Uterus (tissue), 4 donors: ENCODE results near the gene DUSP22. TPM values are rescaled to one million over a fixed set of nuclear protein-coding genes. Genes with fewer than 3 reads are reported as not detected.

ENCODE experiments used
- DNase-seq, 2 donors: peaks; one replicate each; pipeline ENCODE4 v3.0.0-alpha.2; 2019 to 2020
- H3K27ac ChIP-seq, 2 donors: fragments of 200-600 bp; sonication (generic); 1 replicate in 1 of 2; 2 replicates in 1 of 2; pipeline ENCODE4 v1.5.1; 2016 to 2018
- H3K27me3 ChIP-seq, 2 donors: fragments of 200-600 bp; sonication (generic); one replicate each; pipeline ENCODE4 v1.5.1; 2018 to 2019; ENCODE audit warnings: control low read depth in 1 of 2
- H3K36me3 ChIP-seq, 2 donors: fragments of 200-600 bp; sonication (generic); one replicate each; pipeline ENCODE4 v1.5.1; 2019; ENCODE audit warnings: control low read depth in 1 of 2
- H3K4me1 ChIP-seq, 2 donors: fragments of 200-600 bp; sonication (generic); one replicate each; pipeline ENCODE4 v1.5.1; 2018 to 2019; ENCODE audit warnings: control low read depth in 1 of 2
- H3K4me3 ChIP-seq, 2 donors: fragments of 200-600 bp; sonication (generic); 1 replicate in 1 of 2; 2 replicates in 1 of 2; pipeline ENCODE4 v1.5.1; 2018 to 2019; ENCODE audit warnings: mild to moderate bottlenecking in 1 of 2
- H3K9me3 ChIP-seq, 2 donors: fragments of 200-600 bp; sonication (generic); one replicate each; pipeline ENCODE4 v1.5.1; 2019; ENCODE audit warnings: control low read depth in 1 of 2
- CTCF ChIP-seq, 4 experiments: fragments of 200-600 bp in 2 of 4; fragments of 450-650 bp in 2 of 4; sonication (generic) in 2 of 4; IDR thresholded peaks; one replicate each; pipeline ENCODE4 v1.5.1; 2016 to 2019; ENCODE audit warnings: antibody characterized with exemption in 4 of 4, mild to moderate bottlenecking in 2 of 4, moderate library complexity in 1 of 4
- POLR2A ChIP-seq, 2 donors: fragments of 450-650 bp; IDR thresholded peaks; one replicate each; pipeline ENCODE4 v1.6.1; 2016; ENCODE audit warnings: antibody characterized with exemption in 2 of 2, mild to moderate bottlenecking in 1 of 2, moderate library complexity in 1 of 2
- intact Hi-C: fragments of 100-400 bp; cut with DNase I; formaldehyde crosslinking; loops from one replicate; pipeline ENCODE4 v1.15.1; 2023; ENCODE audit warnings: low total_unique reads
- total RNA-seq, 4 donors: library from RNA; depleted of rRNA in 3 of 4; stranded (reverse); fragments of >200 nt in 3 of 4; gene quantifications; one replicate each; pipeline versions ENCODE4 v1.1.0 to v1.2.4, GENCODE V29; 2014 to 2023
- donor health status: DM: yes; HTN: yes; CAD: no.

The DUSP22 gene
- total RNA-seq, 4 donors from 2014 or later = 22.8 to 78.5 (median 46.0) TPM

GRCh38 chr6:357261-357790, 65.0 kb downstream of the DUSP22 start:
- Histone ChIP-seq H3K4me1 (no peaks in the 10 kb centered on the region), H3K27ac (no peak overlapping the region), H3K9me3 (no peaks in the 10 kb centered on the region), H3K4me3 (no peak overlapping the region), H3K27me3 (no peaks in the 10 kb centered on the region), H3K36me3 (no peaks in the 10 kb centered on the region)
- intact Hi-C loops = no loop called here
- no peak for TF ChIP-seq CTCF (IDR thresholded peaks at IDR 0.05)
- TF ChIP-seq POLR2A (IDR thresholded peaks at IDR 0.05) = no peak
- DNase-seq = no peak

GRCh38 chr6:357791-358341, 65.6 kb downstream of the DUSP22 start:
- no peak for TF ChIP-seq CTCF (IDR thresholded peaks at IDR 0.05)
- TF ChIP-seq POLR2A (IDR thresholded peaks at IDR 0.05) = no peak
- no peaks in the 10 kb centered on the region for H3K9me3 ChIP-seq
- no peak overlapping the region for H3K4me3 ChIP-seq
- H3K36me3 ChIP-seq = no peaks in the 10 kb centered on the region
- DNase-seq = no peak
- H3K27ac ChIP-seq = no peak overlapping the region
- H3K27me3 ChIP-seq = no peaks in the 10 kb centered on the region
- intact Hi-C loops = no loop called here
- no peaks in the 10 kb centered on the region for H3K4me1 ChIP-seq

GRCh38 chr6:358432-358831, 66.1 kb downstream of the DUSP22 start:
- no peak for DNase-seq
- intact Hi-C loops = no loop called here
- TF ChIP-seq CTCF (IDR thresholded peaks at IDR 0.05) = no peak
- TF ChIP-seq POLR2A (IDR thresholded peaks at IDR 0.05) = no peak
- Histone ChIP-seq H3K27ac (no peak overlapping the region), H3K9me3 (no peaks in the 10 kb centered on the region), H3K4me3 (no peak overlapping the region), H3K27me3 (no peaks in the 10 kb centered on the region), H3K36me3 (no peaks in the 10 kb centered on the region), H3K4me1 (no peaks in the 10 kb centered on the region)

GRCh38 chr6:358847-359246, 66.6 kb downstream of the DUSP22 start:
- no peak for TF ChIP-seq CTCF (IDR thresholded peaks at IDR 0.05)
- no peak for TF ChIP-seq POLR2A (IDR thresholded peaks at IDR 0.05)
- no peak for DNase-seq
- intact Hi-C loops = no loop called here

GRCh38 chr6:359261-360035, 67.2 kb downstream of the DUSP22 start:
- H3K9me3 ChIP-seq = no peaks in the 10 kb centered on the region
- H3K4me1 ChIP-seq = no peaks in the 10 kb centered on the region
- TF ChIP-seq POLR2A (IDR thresholded peaks at IDR 0.05) = no peak
- no peak for TF ChIP-seq CTCF (IDR thresholded peaks at IDR 0.05)
- no peak overlapping the region for H3K27ac ChIP-seq
- no peaks in the 10 kb centered on the region for H3K36me3 ChIP-seq
- DNase-seq = no peak
- no peak overlapping the region for H3K4me3 ChIP-seq
- intact Hi-C loops = no loop called here
- no peaks in the 10 kb centered on the region for H3K27me3 ChIP-seq

More at GRCh38 chr6:358847-359246, 66.6 kb downstream of the DUSP22 start:
- Histone ChIP-seq H3K9me3 (no peaks in the 10 kb centered on the region), H3K4me1 (no peaks in the 10 kb centered on the region), H3K36me3 (no peaks in the 10 kb centered on the region), H3K27me3 (no peaks in the 10 kb centered on the region), H3K27ac (no peak overlapping the region), H3K4me3 (no peak overlapping the region)
